ENCODE data around the gene MFSD6L.

MFSD6L gene

GRCh38 chr17:8753976-8754440 lies 45.2 kb downstream of the MFSD6L start:
- H3F3A ChIP-seq (ENCODE audit: insufficient read depth, low read length), result no peaks in the 10 kb centered on the region
- no peaks in the 10 kb centered on the region for H3K9me3 ChIP-seq (ENCODE audit: low read length)
- no peaks in the 10 kb centered on the region for H3K79me2 ChIP-seq (ENCODE audit: insufficient read depth, low read length)
- H3K27ac ChIP-seq (ENCODE audit: low read depth, low read length, poor library complexity, severe bottlenecking), result no peak overlapping the region
- no peak overlapping the region for H3K4me2 ChIP-seq (ENCODE audit: low read length)
- TF ChIP-seq EZH2 (IDR thresholded peaks at IDR 0.05; ENCODE audit: borderline replicate concordance, low read length) (no peak), CTCF (IDR thresholded peaks at IDR 0.05; ENCODE audit: low read length) (peak; percentile 67)
- H3K36me3 ChIP-seq (ENCODE audit: insufficient read depth, low read length), result no peaks in the 10 kb centered on the region
- H3K4me1 ChIP-seq (ENCODE audit: insufficient read depth, low read length, severe bottlenecking), result no peaks in the 10 kb centered on the region
- H4K20me1 ChIP-seq (ENCODE audit: insufficient read depth, low read length), result no peaks in the 10 kb centered on the region
- no peak overlapping the region for H3K9ac ChIP-seq (ENCODE audit: low read length)
- no peaks in the 10 kb centered on the region for H3K9me2 ChIP-seq (ENCODE audit: low read depth, low read length)
- no peak overlapping the region for H2AFZ ChIP-seq (ENCODE audit: low read length)
- H3K27me3 ChIP-seq (ENCODE audit: insufficient read depth, low read length), result no peaks in the 10 kb centered on the region; the same call in 1 of the 2 replicates
- no peak overlapping the region for H3K4me3 ChIP-seq (ENCODE audit: low read depth, low read length, poor library complexity, severe bottlenecking)

DNA sequence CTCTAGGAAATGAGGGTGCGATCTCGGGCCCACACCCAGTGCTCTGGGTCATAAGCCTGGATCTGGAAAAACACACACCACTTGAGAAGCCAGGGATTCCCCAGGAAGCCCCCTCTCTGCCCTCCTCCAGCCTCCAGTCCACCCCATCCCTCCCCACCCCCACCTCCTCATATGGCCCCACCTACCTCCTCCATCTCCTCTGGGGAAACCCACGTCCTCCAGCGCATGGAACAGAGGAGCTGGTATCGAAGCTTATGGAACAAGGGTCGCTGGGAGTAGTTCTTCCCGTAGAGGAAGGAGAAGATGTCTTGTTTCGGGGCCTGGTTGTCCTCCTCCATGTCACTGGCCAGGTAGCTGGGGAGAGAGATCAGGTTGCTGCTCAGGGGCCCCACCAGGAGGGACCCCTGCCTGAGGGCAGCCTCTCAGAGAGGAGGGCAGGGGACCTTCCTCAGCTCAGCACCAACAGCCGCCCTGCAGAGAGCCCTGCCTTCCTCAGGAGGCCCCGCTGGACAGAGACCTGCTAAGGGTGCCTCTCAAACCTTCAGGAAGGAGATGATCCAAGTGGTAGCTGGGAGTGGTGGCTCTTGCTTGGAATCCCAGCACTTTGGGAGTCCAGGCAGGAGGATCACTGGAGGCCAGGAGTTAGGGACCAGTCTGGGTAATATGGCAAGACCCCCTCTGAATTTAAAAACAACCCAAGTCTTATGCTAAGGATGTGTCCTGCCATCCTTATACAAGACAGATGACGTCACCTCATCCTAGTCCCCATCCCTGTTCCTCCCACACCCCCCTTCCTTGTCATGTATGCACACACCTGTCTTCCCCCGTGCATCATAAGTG lies 45.8 kb downstream of the MFSD6L start:
- H2AFZ ChIP-seq (ENCODE audit: low read length), result no peak overlapping the region

GRCh38 chr17:8749616-8750015 lies 49.5 kb downstream of the MFSD6L start:
- Histone ChIP-seq H3K79me2 (ENCODE audit: insufficient read depth, low read length) (no peaks in the 10 kb centered on the region), H3K4me2 (ENCODE audit: low read length) (no peak overlapping the region), H4K20me1 (ENCODE audit: insufficient read depth, low read length) (no peaks in the 10 kb centered on the region), H3K9me2 (ENCODE audit: low read depth, low read length) (no peaks in the 10 kb centered on the region), H3K9ac (ENCODE audit: low read length) (no peak overlapping the region), H3F3A (ENCODE audit: insufficient read depth, low read length) (no peaks in the 10 kb centered on the region), H2AFZ (ENCODE audit: low read length) (no peak overlapping the region), H3K27ac (ENCODE audit: low read depth, low read length, poor library complexity, severe bottlenecking) (no peak overlapping the region), H3K4me1 (ENCODE audit: insufficient read depth, low read length, severe bottlenecking) (peaks cover 10% of the 10 kb centered on the region), H3K9me3 (ENCODE audit: low read length) (no peaks in the 10 kb centered on the region), H3K27me3 (ENCODE audit: insufficient read depth, low read length) (no peaks in the 10 kb centered on the region), H3K4me3 (ENCODE audit: low read depth, low read length, poor library complexity, severe bottlenecking) (no peak overlapping the region), H3K36me3 (ENCODE audit: insufficient read depth, low read length) (no peaks in the 10 kb centered on the region)
- TF ChIP-seq CTCF (IDR thresholded peaks at IDR 0.05; ENCODE audit: low read length) (no peak), EZH2 (IDR thresholded peaks at IDR 0.05; ENCODE audit: borderline replicate concordance, low read length) (no peak)

More for the DNA sequence above, 45.8 kb downstream of the MFSD6L start:
- Histone ChIP-seq H3K27me3 (ENCODE audit: insufficient read depth, low read length) (no peaks in the 10 kb centered on the region; the same call in 1 of the 2 replicates), H3K79me2 (ENCODE audit: insufficient read depth, low read length) (no peaks in the 10 kb centered on the region), H3K4me3 (ENCODE audit: low read depth, low read length, poor library complexity, severe bottlenecking) (no peak overlapping the region), H3K9me3 (ENCODE audit: low read length) (no peaks in the 10 kb centered on the region), H4K20me1 (ENCODE audit: insufficient read depth, low read length) (no peaks in the 10 kb centered on the region), H3K4me1 (ENCODE audit: insufficient read depth, low read length, severe bottlenecking) (no peaks in the 10 kb centered on the region), H3K36me3 (ENCODE audit: insufficient read depth, low read length) (no peaks in the 10 kb centered on the region), H3K4me2 (ENCODE audit: low read length) (no peak overlapping the region), H3F3A (ENCODE audit: insufficient read depth, low read length) (no peaks in the 10 kb centered on the region), H3K9me2 (ENCODE audit: low read depth, low read length) (no peaks in the 10 kb centered on the region), H3K27ac (ENCODE audit: low read depth, low read length, poor library complexity, severe bottlenecking) (no peak overlapping the region), H3K9ac (ENCODE audit: low read length) (no peak overlapping the region)
- TF ChIP-seq EZH2 (IDR thresholded peaks at IDR 0.05; ENCODE audit: borderline replicate concordance, low read length), result no peak
- no peak for TF ChIP-seq CTCF (IDR thresholded peaks at IDR 0.05; ENCODE audit: low read length)
